Endothelial cell of umbilical vein (primary cell): Measurements from ENCODE around the gene STT3B. TPM values are rescaled to one million over a fixed set of nuclear protein-coding genes. Genes with fewer than 3 reads are reported as not detected.

Experiments used
- BruUV-seq: library from RNA; stranded (reverse); fragments of 400-500 nt; replicated peaks from 2 replicates; lab custom pipeline; 2021; lab: Mats Ljungman, UMichigan
- CTCF ChIA-PET: fragments of 300-600, 350-600 bp; sonication (Branson Sonifier 250); formaldehyde crosslinking; loops from one replicate; lab custom pipeline; 2021; ENCODE audit warnings: antibody characterized with exemption, inconsistent platforms; lab: Charles Lee
- POLR2A ChIA-PET: fragments of 300-600, 350-600 bp; sonication (Branson Sonifier 250); formaldehyde crosslinking; loops from one replicate; lab custom pipeline; 2021; ENCODE audit warnings: antibody characterized with exemption, inconsistent platforms; lab: Charles Lee
- DNase-seq: peaks from one replicate; pipeline ENCODE4 v3.0.0-alpha.2; 2011; ENCODE audit warnings: low read depth, low spot score
- FAIRE-seq: peaks from 2 replicates; lab custom pipeline; 2011; peaks lifted over from hg19 to GRCh38; lab: Jason Lieb, UNC
- H2AFZ ChIP-seq: 2 replicates; pipeline ENCODE4 v1.6.0; 2012; ENCODE audit warnings: low read depth, low read length, control low read depth, inconsistent platforms
- H3K27ac ChIP-seq: 2 replicates; pipeline ENCODE4 v1.5.1; 2011; ENCODE audit warnings: low read depth, mild to moderate bottlenecking, control low read depth, low read length, moderate library complexity; ENCODE audit not compliant: insufficient read depth
- H3K27me3 ChIP-seq, 2 experiments: 2 replicates each; pipeline versions ENCODE4 v1.6.0 to v1.6.1; 2011; ENCODE audit warnings: low read length in 2 of 2, mixed read lengths in 1 of 2; ENCODE audit not compliant: control insufficient read depth in 2 of 2, insufficient read depth in 2 of 2
- H3K36me3 ChIP-seq, 2 experiments: 2 replicates in 1 of 2; 3 replicates in 1 of 2; pipeline ENCODE4 v1.5.1; 2011; ENCODE audit warnings: low read length in 2 of 2, mild to moderate bottlenecking in 1 of 2, moderate library complexity in 1 of 2; ENCODE audit not compliant: control insufficient read depth in 2 of 2, insufficient read depth in 2 of 2; ENCODE audit errors: extremely low read depth in 1 of 2
- H3K4me1 ChIP-seq: 3 replicates; pipeline ENCODE4 v1.5.1; 2011; ENCODE audit warnings: mild to moderate bottlenecking, low read length; ENCODE audit not compliant: control insufficient read depth, insufficient read depth; ENCODE audit errors: extremely low read depth
- H3K4me2 ChIP-seq: 2 replicates; pipeline ENCODE4 v1.6.1; 2011; ENCODE audit warnings: low read length, control low read depth, mixed read lengths; ENCODE audit not compliant: insufficient read depth
- H3K4me3 ChIP-seq, 3 experiments: fragments of 200-600 bp in 1 of 3; sonication (generic), shearing (Covaris generic) in 1 of 3; replicated peaks in 1 of 3; 2 replicates each; pipeline ENCODE4 v1.5.1; 2011 to 2016; ENCODE audit warnings: control low read depth in 3 of 3, low read length in 3 of 3, mild to moderate bottlenecking in 2 of 3, inconsistent platforms in 1 of 3, low read depth in 1 of 3, moderate library complexity in 1 of 3; ENCODE audit not compliant: insufficient read depth in 1 of 3
- H3K79me2 ChIP-seq: 2 replicates; pipeline ENCODE4 v1.6.0; 2012; ENCODE audit warnings: low read length, inconsistent platforms; ENCODE audit not compliant: control insufficient read depth, insufficient read depth
- H3K9ac ChIP-seq: replicated peaks from 2 replicates; pipeline ENCODE3; 2011; ENCODE audit warnings: low read length, control low read depth; ENCODE audit not compliant: insufficient read depth; ENCODE audit errors: extremely low read depth
- H3K9me1 ChIP-seq: replicated peaks from 3 replicates; pipeline ENCODE4 v1.6.0; 2011; ENCODE audit warnings: mild to moderate bottlenecking, low read length; ENCODE audit not compliant: control insufficient read depth, insufficient read depth; ENCODE audit errors: extremely low read depth
- H3K9me3 ChIP-seq: replicated peaks from 2 replicates; pipeline ENCODE4 v1.5.1; 2012; ENCODE audit warnings: low read length, inconsistent platforms; ENCODE audit not compliant: control insufficient read depth, insufficient read depth
- H4K20me1 ChIP-seq: replicated peaks from 2 replicates; pipeline ENCODE3; 2011; ENCODE audit warnings: mild to moderate bottlenecking, low read length; ENCODE audit not compliant: control insufficient read depth, insufficient read depth; ENCODE audit errors: extremely low read depth
- CTCF ChIP-seq, 2 donors: IDR thresholded peaks; 1 replicate in 1 of 2; 2 replicates in 1 of 2; pipeline ENCODE4 v1.5.1; 2011; ENCODE audit warnings: low read length in 2 of 2, mild to moderate bottlenecking in 2 of 2, moderate library complexity in 2 of 2, control low read depth in 1 of 2, inconsistent platforms in 1 of 2, low read depth in 1 of 2; ENCODE audit not compliant: insufficient read depth in 1 of 2; ENCODE audit errors: extremely low read depth in 1 of 2
- EZH2 ChIP-seq: IDR thresholded peaks from 2 replicates; pipeline ENCODE4 v1.6.1; 2012; ENCODE audit warnings: borderline replicate concordance, low read depth, mild to moderate bottlenecking, moderate library complexity, low read length, inconsistent platforms; ENCODE audit not compliant: severe bottlenecking
- FOS ChIP-seq: IDR thresholded peaks from 2 replicates; pipeline ENCODE4 v1.6.1; 2011; ENCODE audit warnings: mild to moderate bottlenecking, low read length, moderate library complexity, borderline replicate concordance; ENCODE audit not compliant: insufficient read depth
- GATA2 ChIP-seq: IDR thresholded peaks from 2 replicates; pipeline ENCODE4 v1.7.0; 2011; ENCODE audit warnings: low read depth, mild to moderate bottlenecking, moderate library complexity, mixed read lengths, low read length; ENCODE audit not compliant: insufficient read length, insufficient read depth
- JUN ChIP-seq: IDR thresholded peaks from 2 replicates; pipeline ENCODE4 v1.6.1; 2011; ENCODE audit warnings: borderline replicate concordance, low read depth; ENCODE audit not compliant: insufficient read length, insufficient read depth
- MYC ChIP-seq: IDR thresholded peaks from one replicate; pipeline ENCODE4 v1.6.1; 2011; ENCODE audit warnings: mild to moderate bottlenecking, low read depth, low read length
- dilution Hi-C: fragments of 300-500 bp; cut with MboI; formaldehyde crosslinking; loops from one replicate; pipeline ENCODE4 v1.15.0; 2019; ENCODE audit warnings: low sequenced_read_pairs; ENCODE audit not compliant: extremely low pct_ligation_motif_present
- intact Hi-C: fragments of 100-400 bp; cut with micrococcal nuclease; formaldehyde crosslinking; loops from one replicate; pipeline ENCODE4 v1.10.0; 2022
- polyA plus RNA-seq, 4 experiments: library from polyadenylated mRNA; depleted of rRNA in 3 of 4; stranded (reverse) in 3 of 4; unstranded in 1 of 4; fragments of >200 nt; gene quantifications; 2 replicates each; pipeline versions ENCODE4 v1.2.1 to v1.2.3, GENCODE V29; 2011 to 2012; ENCODE audit warnings: missing spikeins in 1 of 4
- total RNA-seq: library from RNA; stranded (reverse); gene quantifications from 2 replicates; pipeline ENCODE4 v1.2.3, GENCODE V29; 2021
- TF ChIP-seq, protein P1 (sequence below): IDR thresholded peaks from 2 replicates; pipeline ENCODE4 v1.6.1; 2011; ENCODE audit not compliant: insufficient read depth, insufficient read length

The STT3B gene
- total and polyA plus RNA-seq, 2 donors (not counting 3 experiments of a cell fraction or from before 2014, with no cell fraction given), result 56.4 to 113 TPM

- no peaks in the 10 kb centered on the region for H3K79me2 ChIP-seq
- no peak for DNase-seq
- H3K4me3 ChIP-seq, result no peak overlapping the region
- no peak for FAIRE-seq
- ChIA-PET POLR2A (no interaction called here), CTCF (no interaction called here)
- BruUV-seq, result no TSS peak
- H3K9ac ChIP-seq, result no peak overlapping the region
- H3K4me1 ChIP-seq, result no peaks in the 10 kb centered on the region
- H4K20me1 ChIP-seq, result no peaks in the 10 kb centered on the region
- TF ChIP-seq GATA2 (no peak), MYC (no peak), EZH2 (no peak), CTCF (IDR thresholded peaks at IDR 0.05; ENCODE audit: extremely low read depth in 1 of 2, insufficient read depth in 1 of 2, low read depth in 1 of 2, low read length in 2 of 2) (no peak), FOS (no peak), JUN (no peak)
- TF ChIP-seq, protein P1, sequence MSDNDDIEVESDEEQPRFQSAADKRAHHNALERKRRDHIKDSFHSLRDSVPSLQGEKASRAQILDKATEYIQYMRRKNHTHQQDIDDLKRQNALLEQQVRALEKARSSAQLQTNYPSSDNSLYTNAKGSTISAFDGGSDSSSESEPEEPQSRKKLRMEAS, result no peak
- dilution Hi-C loops (no loop called here), intact Hi-C loops (no loop called here)
- H3K27ac ChIP-seq, result no peak overlapping the region
- H3K9me3 ChIP-seq, result no peaks in the 10 kb centered on the region
- peaks cover 2 to 3% of the 10 kb centered on the region in 2 experiments for H3K27me3 ChIP-seq
- H3K36me3 ChIP-seq, result no peaks in the 10 kb centered on the region
- no peaks in the 10 kb centered on the region for H3K9me1 ChIP-seq
- no peak overlapping the region for H2AFZ ChIP-seq
- no peak overlapping the region for H3K4me2 ChIP-seq
These were observed 17.0 kb upstream of the STT3B start for GRCh38 chr3:31515486-31516284.
